ENCODE measurements around the gene SMYD4.

Gene SMYD4

GRCh38 chr17:1731194-1731506 lies 98.6 kb downstream of the SMYD4 start:
- H3K27ac Mint-ChIP-seq = no peak overlapping the region
- H3K9me3 Mint-ChIP-seq = no peaks in the 10 kb centered on the region
- DNase-seq (no peak), ATAC-seq (replicated peaks) (no peak)
- peaks cover 27 to 46% of the 10 kb centered on the region in 2 donors for H3K36me3 Mint-ChIP-seq
- no peaks in the 10 kb centered on the region for H3K27me3 Mint-ChIP-seq
- H3K4me3 Mint-ChIP-seq = no peak overlapping the region
- H3K4me1 Mint-ChIP-seq = peaks cover 30 to 63% of the 10 kb centered on the region in 2 donors

- H3K36me3 Mint-ChIP-seq = peaks cover 26 to 45% of the 10 kb centered on the region in 2 donors
- H3K4me1 Mint-ChIP-seq = peaks cover 32 to 65% of the 10 kb centered on the region in 2 donors
- no peaks in the 10 kb centered on the region for H3K9me3 Mint-ChIP-seq
- ATAC-seq (replicated peaks) (no peak), DNase-seq (no peak)
- H3K27me3 Mint-ChIP-seq = no peaks in the 10 kb centered on the region
- no peak overlapping the region for H3K4me3 Mint-ChIP-seq
- H3K27ac Mint-ChIP-seq = no peak overlapping the region
These were observed 99.1 kb downstream of the SMYD4 start for GRCh38 chr17:1730326-1731193.

- Mint-ChIP-seq H3K4me3 (no peak overlapping the region), H3K9me3 (no peaks in the 10 kb centered on the region), H3K4me1 (peaks cover 35 to 64% of the 10 kb centered on the region in 2 donors)
These were observed 99.8 kb downstream of the SMYD4 start for GRCh38 chr17:1729966-1730325.

More at GRCh38 chr17:1729966-1730325, 99.8 kb downstream of the SMYD4 start:
- Mint-ChIP-seq H3K36me3 (peaks cover 26 to 45% of the 10 kb centered on the region in 2 donors), H3K27me3 (no peaks in the 10 kb centered on the region), H3K27ac (peak overlapping the region; percentile 84)
- no peak for ATAC-seq (replicated peaks)
- DNase-seq = no peak
